GM23338 (cell line): ENCODE data around the gene STAT4. TPM values are rescaled to one million over a fixed set of nuclear protein-coding genes. Genes with fewer than 3 reads are reported as not detected.

Source experiments
- ATAC-seq: fragments of 200-7000 bp; cut with Tn5 transposase; 3 replicates; pipeline ENCODE4 v1.9.1; 2020
- DNase-seq: peaks from one replicate; pipeline ENCODE4 v3.0.0-alpha.2; 2015; ENCODE audit warnings: low spot score
- H2AFZ ChIP-seq: fragments of 200-600 bp; sonication (generic); 2 replicates; pipeline ENCODE4 v1.8.0; 2016; ENCODE audit warnings: antibody characterized with exemption, mild to moderate bottlenecking, moderate library complexity
- H3F3A ChIP-seq: fragments of 200-600 bp; sonication (generic); replicated peaks from 2 replicates; pipeline ENCODE4 v1.8.0; 2017; ENCODE audit warnings: antibody characterized with exemption, mixed run types, low read depth
- H3K27ac ChIP-seq: fragments of 200-600 bp; sonication (generic); 2 replicates; pipeline ENCODE4 v1.6.1; 2016; ENCODE audit warnings: low read depth
- H3K27me3 ChIP-seq: fragments of 200-600 bp; sonication (generic); 2 replicates; pipeline ENCODE4 v1.8.0; 2016; ENCODE audit warnings: mild to moderate bottlenecking, mixed run types, moderate library complexity; ENCODE audit not compliant: insufficient read depth
- H3K36me3 ChIP-seq: fragments of 200-600 bp; sonication (generic); 2 replicates; pipeline ENCODE4 v1.8.0; 2016; ENCODE audit warnings: mild to moderate bottlenecking; ENCODE audit not compliant: insufficient read depth
- H3K4me1 ChIP-seq: fragments of 200-600 bp; sonication (generic); 2 replicates; pipeline ENCODE4 v1.8.0; 2016; ENCODE audit warnings: mild to moderate bottlenecking, moderate library complexity; ENCODE audit not compliant: insufficient read depth
- H3K4me2 ChIP-seq: fragments of 200-600 bp; sonication (generic); 2 replicates; pipeline ENCODE4 v1.7.1; 2017; ENCODE audit warnings: mixed run types
- H3K4me3 ChIP-seq: fragments of 200-600 bp; sonication (generic); 2 replicates; pipeline ENCODE4 v1.6.1; 2016; ENCODE audit warnings: mixed run types
- H3K79me2 ChIP-seq: fragments of 200-600 bp; sonication (generic); replicated peaks from 2 replicates; pipeline ENCODE4 v1.8.0; 2017; ENCODE audit warnings: mild to moderate bottlenecking; ENCODE audit not compliant: insufficient read depth
- H3K9me2 ChIP-seq: fragments of 200-600 bp; sonication (generic); 2 replicates; pipeline ENCODE4 v1.8.0; 2017; ENCODE audit not compliant: insufficient read depth
- H4K20me1 ChIP-seq: fragments of 200-600 bp; sonication (generic); replicated peaks from 2 replicates; pipeline ENCODE4 v1.8.0; 2017; ENCODE audit warnings: mild to moderate bottlenecking; ENCODE audit not compliant: insufficient read depth
- H3K27ac Mint-ChIP-seq: 2 replicates; pipeline ENCODE4 v1.8.0; 2020; ENCODE audit warnings: inconsistent platforms, mild to moderate bottlenecking, moderate library complexity, mixed read lengths
- H3K27me3 Mint-ChIP-seq: 3 replicates; pipeline ENCODE4 v1.8.0; 2022; ENCODE audit warnings: low read depth, mild to moderate bottlenecking, moderate library complexity, mixed read lengths, inconsistent platforms; ENCODE audit not compliant: insufficient read depth, poor library complexity
- H3K36me3 Mint-ChIP-seq: 3 replicates; pipeline ENCODE4 v1.8.0; 2021; ENCODE audit warnings: low read depth, mild to moderate bottlenecking, inconsistent platforms, moderate library complexity, mixed read lengths
- H3K4me1 Mint-ChIP-seq: 3 replicates; pipeline ENCODE4 v1.8.0; 2020; ENCODE audit warnings: mild to moderate bottlenecking, inconsistent platforms, mixed read lengths
- H3K4me3 Mint-ChIP-seq: 3 replicates; pipeline ENCODE4 v1.8.0; 2021; ENCODE audit warnings: moderate library complexity, mild to moderate bottlenecking, inconsistent platforms, mixed read lengths
- H3K9me3 Mint-ChIP-seq: 3 replicates; pipeline ENCODE4 v1.8.0; 2020; ENCODE audit warnings: moderate library complexity, mild to moderate bottlenecking, inconsistent platforms, mixed read lengths
- CTCF ChIP-seq, 2 experiments: fragments of 200-600 bp in 1 of 2; sonication (generic) in 1 of 2; conservative IDR thresholded peaks; 2 replicates each; pipeline versions ENCODE4 v1.5.1 to v1.6.1; 2016 to 2017; ENCODE audit warnings: antibody characterized with exemption in 2 of 2, low read depth in 2 of 2, mild to moderate bottlenecking in 2 of 2, moderate library complexity in 1 of 2
- ETS1 ChIP-seq: IDR thresholded peaks from 2 replicates; pipeline ENCODE4 v1.6.1; 2016; ENCODE audit warnings: antibody characterized with exemption
- EZH2phosphoT487 ChIP-seq: fragments of 200-600 bp; sonication (generic); IDR thresholded peaks from one replicate; pipeline ENCODE4 v1.8.1; 2018; ENCODE audit warnings: antibody characterized with exemption; ENCODE audit not compliant: unreplicated experiment
- POLR2AphosphoS5 ChIP-seq: IDR thresholded peaks from 2 replicates; pipeline ENCODE4 v1.6.1; 2016; ENCODE audit warnings: antibody characterized with exemption, low read depth
- ZNF114 ChIP-seq: fragments of 250-450 bp; sonication (Bioruptor Pico); IDR thresholded peaks from 2 replicates; pipeline ENCODE4 v1.5.0; 2020; ENCODE audit warnings: mild to moderate bottlenecking, moderate library complexity
- ZNF331 ChIP-seq: fragments of 250-450 bp; sonication (Bioruptor Pico); IDR thresholded peaks from 2 replicates; pipeline ENCODE4 v1.5.0; 2020; ENCODE audit warnings: low read depth, mild to moderate bottlenecking, moderate library complexity
- ZNF462 ChIP-seq: fragments of 250-450 bp; sonication (Bioruptor Pico); IDR thresholded peaks from 2 replicates; pipeline ENCODE4 v1.5.0; 2020; ENCODE audit warnings: mild to moderate bottlenecking, moderate library complexity
- polyA plus RNA-seq: library from polyadenylated mRNA; unstranded; fragments of >200 nt; fragmentation: Nextera tagmentation; extraction: Ambion mirVana; gene quantifications from 2 replicates; pipeline ENCODE4 v1.2.1, GENCODE V29; 2016
- total RNA-seq: library from RNA; depleted of rRNA; stranded (reverse); fragments of >200 nt; shearing (Covaris generic); gene quantifications from 2 replicates; pipeline ENCODE4 v1.2.3, GENCODE V29; 2014
- TF ChIP-seq, protein P1 (sequence below): IDR thresholded peaks from one replicate; pipeline ENCODE4 v1.6.1; 2018; ENCODE audit warnings: antibody characterized with exemption; ENCODE audit not compliant: unreplicated experiment

Gene STAT4
- total and polyA plus RNA-seq, 2 experiments from 2014 or later = 0.52 to 0.86 TPM

DNA sequence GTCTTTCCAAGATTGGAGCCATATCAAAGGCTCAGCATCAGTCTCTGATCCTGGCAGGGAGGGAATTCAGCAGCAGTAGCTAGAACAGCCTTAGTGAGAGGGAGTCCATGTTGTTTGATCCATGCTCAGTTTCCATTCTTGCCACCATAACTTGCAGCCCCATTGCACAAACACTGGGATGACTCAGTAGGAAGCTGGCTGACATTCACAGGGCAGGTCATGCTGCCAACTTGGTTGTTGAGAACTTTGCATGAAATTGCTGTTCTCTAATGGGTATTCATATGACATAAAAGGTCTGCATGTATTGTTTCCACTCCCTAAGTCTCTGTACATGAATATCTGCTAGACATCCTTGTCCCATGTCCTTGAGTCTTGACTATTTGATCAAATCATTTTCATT lies 29.9 kb upstream of the STAT4 start (continued):
- TF ChIP-seq ZNF462 (CRISPR knock-in tag) = no peak
- no peak for TF ChIP-seq ZNF114 (CRISPR knock-in tag)
- TF ChIP-seq ZNF331 (CRISPR knock-in tag) = no peak

DNA sequence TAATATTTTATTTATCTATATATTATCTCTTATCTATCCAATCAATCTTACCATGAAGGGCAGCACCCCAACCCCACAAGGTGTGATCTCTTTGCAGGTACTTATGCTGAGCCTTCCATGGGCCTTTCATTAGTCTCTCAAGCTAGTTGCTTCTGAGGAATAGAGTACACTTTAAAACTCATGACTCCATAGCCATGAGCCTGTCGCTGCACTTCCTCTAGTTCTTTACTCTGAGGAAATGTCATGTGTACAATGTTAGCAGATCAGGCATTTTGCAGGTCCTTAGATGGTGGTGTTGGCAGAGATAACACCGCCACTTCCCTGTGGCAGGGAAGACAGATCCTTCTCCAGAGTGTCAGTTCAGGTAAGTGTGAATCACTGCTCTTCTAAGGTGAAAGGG lies 29.5 kb upstream of the STAT4 start:
- no peak overlapping the region for H2AFZ ChIP-seq
- ATAC-seq = no peak
- no peak for TF ChIP-seq EZH2phosphoT487
- no peak for TF ChIP-seq POLR2AphosphoS5
- no peak for TF ChIP-seq ZNF331 (CRISPR knock-in tag)
- no peak for TF ChIP-seq CTCF (conservative IDR thresholded peaks at IDR 0.05; ENCODE audit: low read depth in 2 of 2)
- TF ChIP-seq ETS1 = no peak
- TF ChIP-seq, protein P1, sequence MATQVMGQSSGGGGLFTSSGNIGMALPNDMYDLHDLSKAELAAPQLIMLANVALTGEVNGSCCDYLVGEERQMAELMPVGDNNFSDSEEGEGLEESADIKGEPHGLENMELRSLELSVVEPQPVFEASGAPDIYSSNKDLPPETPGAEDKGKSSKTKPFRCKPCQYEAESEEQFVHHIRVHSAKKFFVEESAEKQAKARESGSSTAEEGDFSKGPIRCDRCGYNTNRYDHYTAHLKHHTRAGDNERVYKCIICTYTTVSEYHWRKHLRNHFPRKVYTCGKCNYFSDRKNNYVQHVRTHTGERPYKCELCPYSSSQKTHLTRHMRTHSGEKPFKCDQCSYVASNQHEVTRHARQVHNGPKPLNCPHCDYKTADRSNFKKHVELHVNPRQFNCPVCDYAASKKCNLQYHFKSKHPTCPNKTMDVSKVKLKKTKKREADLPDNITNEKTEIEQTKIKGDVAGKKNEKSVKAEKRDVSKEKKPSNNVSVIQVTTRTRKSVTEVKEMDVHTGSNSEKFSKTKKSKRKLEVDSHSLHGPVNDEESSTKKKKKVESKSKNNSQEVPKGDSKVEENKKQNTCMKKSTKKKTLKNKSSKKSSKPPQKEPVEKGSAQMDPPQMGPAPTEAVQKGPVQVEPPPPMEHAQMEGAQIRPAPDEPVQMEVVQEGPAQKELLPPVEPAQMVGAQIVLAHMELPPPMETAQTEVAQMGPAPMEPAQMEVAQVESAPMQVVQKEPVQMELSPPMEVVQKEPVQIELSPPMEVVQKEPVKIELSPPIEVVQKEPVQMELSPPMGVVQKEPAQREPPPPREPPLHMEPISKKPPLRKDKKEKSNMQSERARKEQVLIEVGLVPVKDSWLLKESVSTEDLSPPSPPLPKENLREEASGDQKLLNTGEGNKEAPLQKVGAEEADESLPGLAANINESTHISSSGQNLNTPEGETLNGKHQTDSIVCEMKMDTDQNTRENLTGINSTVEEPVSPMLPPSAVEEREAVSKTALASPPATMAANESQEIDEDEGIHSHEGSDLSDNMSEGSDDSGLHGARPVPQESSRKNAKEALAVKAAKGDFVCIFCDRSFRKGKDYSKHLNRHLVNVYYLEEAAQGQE = no peak

More for the DNA sequence above, 29.5 kb upstream of the STAT4 start:
- H3K27ac Mint-ChIP-seq = no peak overlapping the region
- Histone ChIP-seq H3K27me3 (no peaks in the 10 kb centered on the region), H3K4me2 (no peak overlapping the region), H3K36me3 (no peaks in the 10 kb centered on the region), H3K27ac (no peak overlapping the region), H3K4me3 (no peak overlapping the region), H3F3A (no peaks in the 10 kb centered on the region), H4K20me1 (no peaks in the 10 kb centered on the region), H3K79me2 (no peaks in the 10 kb centered on the region), H3K4me1 (no peaks in the 10 kb centered on the region), H3K9me2 (peaks cover 9% of the 10 kb centered on the region; the same call in 1 of the 2 replicates)
- H3K4me3 Mint-ChIP-seq = no peak overlapping the region
- no peak for DNase-seq
- H3K36me3 Mint-ChIP-seq = no peaks in the 10 kb centered on the region
- H3K27me3 Mint-ChIP-seq = no peaks in the 10 kb centered on the region
- no peaks in the 10 kb centered on the region for H3K9me3 Mint-ChIP-seq
- H3K4me1 Mint-ChIP-seq = peaks cover 6% of the 10 kb centered on the region; the same call in 1 of the 3 replicates
